NK-92 (cell line): ENCODE data around the gene AMBP.
"Not testable (repeated sequence)": the region's sequence is repeated elsewhere in the genome, so short reads cannot be mapped to it uniquely, and the experiment has no call there.

Experiments used
- DNase-seq: peaks from one replicate; lab custom pipeline; 2025; ENCODE audit not compliant: unreplicated experiment; lab: John Stamatoyannopoulos, UW

Gene AMBP

DNA sequence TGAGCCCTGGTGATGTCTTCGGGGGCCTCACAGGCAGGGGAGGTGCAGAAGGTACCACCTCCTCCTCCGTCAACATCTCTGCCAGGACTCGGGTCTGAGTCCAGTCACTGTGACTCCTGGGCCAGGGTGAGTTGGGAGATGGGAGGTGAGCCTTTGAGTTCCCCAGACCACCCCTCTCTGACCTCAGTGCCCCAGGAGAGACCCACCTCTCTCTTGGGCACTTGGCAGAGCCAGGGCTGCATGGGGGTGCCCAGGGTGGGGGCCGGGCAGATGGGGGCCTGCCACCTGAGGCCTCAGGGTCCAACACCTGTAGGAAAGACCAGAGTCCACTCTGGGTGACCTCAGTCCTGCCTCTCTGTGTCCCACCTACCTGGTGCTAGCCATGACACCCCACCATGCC is 14.2 kb upstream of the AMBP start:
- DNase-seq = no peak

DNA sequence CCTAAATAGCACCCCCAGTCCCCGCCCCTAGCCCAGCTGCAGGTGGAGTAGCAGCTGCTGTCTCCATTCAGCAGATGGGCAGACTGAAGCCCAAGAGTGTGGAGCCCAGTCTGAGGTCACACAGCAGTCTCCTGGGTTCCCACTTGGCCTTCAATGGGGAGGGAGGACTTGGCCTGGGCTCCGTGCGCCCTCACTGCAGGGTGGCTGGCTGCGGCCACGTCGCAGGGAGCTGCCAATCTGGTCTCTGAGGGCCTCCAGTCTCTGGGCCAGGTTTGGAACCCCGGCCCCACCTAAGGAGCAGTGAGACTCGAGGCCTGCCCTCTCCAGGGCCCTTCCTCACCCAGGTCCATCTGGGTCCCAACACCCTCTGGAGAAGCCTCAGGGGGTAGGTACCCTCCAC is 13.6 kb upstream of the AMBP start:
- DNase-seq = no peak

DNA sequence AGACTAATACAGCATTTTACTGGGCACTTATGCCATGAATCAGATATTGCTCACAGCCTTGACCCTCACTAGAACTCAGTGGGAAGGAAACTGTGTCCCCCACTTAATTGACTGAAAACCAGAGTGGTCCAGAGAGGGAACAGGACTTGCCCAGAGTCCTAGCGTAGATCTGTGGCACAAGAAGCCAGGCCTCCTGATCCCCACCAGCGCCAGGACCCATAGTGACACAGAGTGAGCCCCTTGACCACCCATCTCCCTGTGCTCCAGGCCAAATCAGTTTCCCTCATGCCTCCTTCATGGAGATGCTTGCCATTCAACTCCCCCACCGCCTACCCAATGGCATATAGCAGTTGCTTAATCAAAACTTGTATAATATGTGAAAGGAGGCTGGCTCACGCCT is 12.7 kb upstream of the AMBP start:
- DNase-seq = no peak

DNA sequence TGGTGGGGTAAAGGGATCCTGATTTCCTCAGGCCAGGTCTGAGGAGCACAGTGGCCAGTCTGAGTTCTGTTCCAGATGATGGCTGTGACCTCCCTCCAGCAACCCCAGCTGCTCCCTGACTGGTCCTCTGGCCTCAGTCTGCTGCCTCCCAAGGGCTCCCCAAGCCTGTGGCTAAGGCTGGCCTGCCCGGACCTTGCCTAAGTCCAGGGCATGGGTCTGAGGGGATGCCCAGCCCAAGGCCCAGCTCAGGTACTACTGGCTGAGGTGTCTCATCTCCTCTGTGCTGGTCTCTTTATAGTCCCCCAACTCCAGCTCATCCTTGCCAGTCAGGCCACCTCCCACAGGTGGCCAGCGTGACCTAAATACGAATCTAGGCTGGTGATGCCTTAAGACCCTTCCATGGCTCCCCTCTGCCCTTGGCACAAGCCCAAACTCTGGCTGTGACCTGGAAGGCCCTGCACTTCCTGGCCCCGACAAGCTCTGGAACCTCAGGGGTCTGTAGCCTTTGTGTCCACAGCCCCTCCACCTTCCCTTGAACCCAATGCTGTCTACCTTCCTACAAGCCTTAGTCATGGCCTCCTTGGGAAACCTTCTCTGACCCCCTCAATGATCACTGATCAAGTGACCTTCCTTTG is 11.2 kb upstream of the AMBP start:
- no peak for DNase-seq

DNA sequence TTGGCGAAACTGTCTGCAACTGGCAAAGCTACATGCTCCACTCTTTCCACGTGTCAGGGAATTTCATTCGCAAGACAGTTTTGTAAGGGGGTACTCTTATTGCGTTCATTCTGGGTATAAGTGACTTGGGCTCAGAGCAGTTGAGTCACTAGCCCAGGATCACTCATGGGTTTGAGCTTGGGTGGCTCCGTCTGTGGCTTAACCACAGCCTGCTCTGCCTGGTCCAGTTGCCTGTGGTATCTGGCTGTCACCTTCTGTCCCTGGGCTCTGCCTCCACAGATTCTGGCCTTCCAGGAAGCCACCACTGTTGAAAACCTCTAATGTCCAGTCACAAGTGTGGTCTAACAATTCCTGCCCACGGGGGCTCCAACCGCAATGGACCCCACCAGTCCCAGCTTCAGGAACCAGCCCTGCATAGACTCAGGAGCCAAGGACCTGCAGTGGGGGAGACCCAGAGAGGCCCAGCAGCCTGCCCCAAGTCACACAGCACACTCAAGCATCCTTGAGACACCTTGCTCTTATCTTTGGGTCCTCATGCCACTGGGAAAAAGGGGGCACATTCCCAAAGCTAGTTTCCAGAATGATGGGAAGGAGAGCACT is 10.6 kb upstream of the AMBP start:
- no peak for DNase-seq

DNA sequence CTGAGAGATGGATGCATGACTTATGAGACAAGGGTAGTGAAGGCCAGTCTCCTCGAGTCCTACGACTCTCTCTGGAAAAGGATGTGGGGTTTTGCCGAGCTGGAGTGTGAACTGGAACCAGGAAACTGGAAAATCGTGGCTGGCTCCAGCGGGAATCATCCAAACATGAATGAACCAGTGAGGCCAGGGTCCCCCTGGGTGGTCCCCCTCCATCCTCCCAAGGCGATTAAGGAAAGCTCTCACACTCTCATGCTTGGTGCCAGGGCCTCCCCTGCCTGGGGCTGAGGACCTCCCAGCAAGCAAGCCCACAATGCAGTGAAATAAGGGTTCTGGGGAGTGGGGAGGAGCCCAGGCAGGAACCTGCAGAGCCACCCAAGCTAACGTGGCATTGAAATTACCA is 9.6 kb upstream of the AMBP start:
- DNase-seq = no peak

DNA sequence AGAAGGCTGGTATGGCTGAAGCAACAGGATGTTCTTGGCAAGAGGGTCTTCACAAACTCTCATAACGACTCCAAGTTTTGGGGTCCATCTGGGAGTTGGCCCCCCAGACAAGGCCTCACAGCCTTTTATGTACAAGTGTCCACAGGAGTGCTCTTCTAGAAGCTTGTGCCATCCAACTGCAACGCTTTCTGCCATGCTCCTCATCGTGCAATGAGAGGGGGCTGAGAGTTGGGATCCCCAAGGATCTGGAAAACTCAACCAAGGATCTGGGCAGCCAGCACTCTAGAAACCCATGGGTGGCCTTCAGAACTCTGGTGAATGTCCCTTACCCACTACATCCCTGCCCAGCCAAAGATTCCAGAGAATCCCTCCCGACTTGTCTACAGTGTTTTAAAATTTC is 8.5 kb upstream of the AMBP start:
- no peak for DNase-seq

DNA sequence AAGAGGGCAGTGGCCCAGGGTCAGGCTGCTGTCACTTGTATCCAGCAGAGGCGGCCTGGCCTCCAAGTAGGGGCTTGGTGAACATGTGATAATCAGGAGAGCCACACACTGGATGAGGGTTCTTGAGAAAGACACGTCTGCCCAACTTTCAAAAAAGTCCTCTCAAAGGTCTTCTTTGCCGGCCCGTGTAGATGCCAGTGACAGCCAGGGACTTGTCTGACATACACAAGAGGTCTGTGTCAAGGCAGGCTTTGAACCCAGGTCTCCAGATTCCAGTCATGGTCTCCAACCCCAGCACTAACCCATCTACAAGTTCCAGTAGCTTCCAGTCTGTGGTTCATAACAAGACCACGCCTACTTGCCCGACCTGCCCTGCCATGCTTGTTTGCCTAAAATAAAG is 7.9 kb upstream of the AMBP start:
- DNase-seq = no peak

DNA sequence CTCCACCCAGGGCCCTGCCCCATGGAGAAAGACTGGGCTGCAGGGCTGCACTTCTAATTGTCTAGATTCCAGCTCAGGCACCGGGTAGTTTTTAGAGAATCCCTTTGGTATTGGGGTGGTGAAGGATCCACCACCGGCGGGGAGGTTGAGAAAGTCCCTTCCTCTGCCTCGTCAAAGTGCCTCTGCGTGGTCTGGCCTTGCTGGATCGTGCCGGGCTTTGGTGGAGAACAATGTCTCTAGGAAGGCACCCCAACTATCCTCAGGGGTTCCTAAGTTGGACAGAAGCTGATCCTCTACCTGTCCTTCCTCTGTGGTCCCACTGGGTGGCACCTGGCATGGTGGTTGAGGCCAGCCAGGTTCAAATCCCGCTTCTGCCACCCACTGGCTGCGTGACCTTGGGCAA is 7.3 kb upstream of the AMBP start:
- no peak for DNase-seq

DNA sequence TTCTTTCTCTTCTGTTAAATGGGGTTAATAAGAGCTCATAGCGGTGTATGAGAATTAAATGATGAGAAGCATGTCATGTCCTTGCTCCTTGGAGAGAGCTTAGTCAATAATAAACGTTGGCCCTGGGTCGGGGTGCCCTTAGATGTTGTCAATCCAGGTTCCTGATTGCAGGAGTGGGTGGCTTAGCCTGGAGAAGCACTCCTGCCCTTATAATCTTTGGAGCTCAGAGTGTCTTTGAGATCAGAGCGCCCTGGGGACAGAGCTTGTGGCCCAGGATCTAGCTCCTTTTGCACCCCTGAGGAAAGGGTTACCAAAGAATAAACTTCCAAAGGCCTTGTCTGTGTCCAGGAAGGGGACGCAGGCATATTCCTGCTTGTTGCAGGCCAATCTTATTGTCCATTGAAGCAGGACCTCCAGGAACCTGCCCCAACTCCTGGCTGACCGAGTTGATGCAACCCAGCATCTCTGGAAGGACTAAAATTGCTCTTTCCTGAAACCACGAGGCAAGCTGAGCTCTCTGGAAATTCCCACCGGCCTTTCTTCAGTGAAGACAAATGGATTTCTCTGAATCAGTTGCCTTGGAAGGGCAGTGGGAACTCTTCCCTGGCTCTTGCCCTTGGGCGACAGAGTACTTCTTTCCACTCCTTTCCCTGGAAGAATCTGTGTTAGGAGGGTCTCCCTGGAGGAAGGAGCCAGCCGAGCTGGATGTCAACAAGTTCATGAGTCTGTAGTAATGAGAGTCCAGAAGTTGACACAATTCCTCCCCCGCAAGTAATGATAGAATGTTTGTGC is 6.4 kb upstream of the AMBP start:
- DNase-seq = no peak

DNA sequence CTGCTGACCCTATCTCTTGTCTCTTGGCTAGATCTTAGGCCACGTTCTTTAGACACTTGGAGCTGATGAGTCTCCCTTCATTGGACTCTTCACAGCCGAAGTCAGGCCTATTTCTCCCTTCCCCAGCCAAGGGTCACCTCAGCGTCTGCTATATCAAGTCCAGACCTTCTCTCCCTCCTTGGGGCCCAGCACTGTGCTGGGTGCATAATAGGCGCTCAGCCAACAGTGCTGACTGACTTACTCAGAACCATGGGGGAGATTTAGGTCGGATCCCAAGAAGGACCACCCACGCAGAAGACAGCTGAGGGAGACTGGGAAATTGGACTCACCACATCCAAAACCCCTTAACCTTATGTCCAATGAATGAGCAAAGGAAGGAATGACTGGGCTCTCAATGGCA is 5.6 kb upstream of the AMBP start:
- DNase-seq = no peak

DNA sequence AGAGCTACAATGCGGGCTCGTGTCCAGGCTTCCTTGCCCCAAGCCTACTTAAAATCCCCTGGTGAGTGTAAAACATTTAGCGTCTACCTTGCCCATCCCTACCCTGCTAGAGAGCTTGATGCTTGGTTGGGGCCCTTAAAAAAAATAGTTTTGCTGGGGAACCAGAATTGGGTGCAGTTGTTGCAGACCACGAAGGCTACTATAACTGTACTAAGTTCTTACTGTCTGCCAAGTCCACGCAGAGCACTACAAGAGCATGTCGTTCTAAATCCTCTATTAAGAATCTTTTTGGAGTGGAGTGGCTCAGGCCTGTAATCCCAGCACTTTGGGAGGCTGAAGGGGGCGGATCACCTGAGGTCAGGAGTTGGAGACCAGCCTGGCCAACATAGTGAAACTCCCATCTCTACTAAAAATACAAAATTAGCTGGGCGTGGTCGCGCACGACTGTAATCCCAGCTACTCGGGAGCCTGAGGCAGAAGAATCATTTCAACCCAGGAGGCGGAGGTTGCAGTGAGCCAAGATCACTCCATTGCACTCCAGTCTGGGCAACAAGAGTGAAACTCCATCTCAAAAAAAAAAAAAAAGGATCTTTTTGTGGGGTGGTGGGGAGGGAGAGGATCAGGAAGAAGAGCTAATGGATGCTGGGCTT is 4.8 kb upstream of the AMBP start:
- DNase-seq = not testable (repeated sequence)

DNA sequence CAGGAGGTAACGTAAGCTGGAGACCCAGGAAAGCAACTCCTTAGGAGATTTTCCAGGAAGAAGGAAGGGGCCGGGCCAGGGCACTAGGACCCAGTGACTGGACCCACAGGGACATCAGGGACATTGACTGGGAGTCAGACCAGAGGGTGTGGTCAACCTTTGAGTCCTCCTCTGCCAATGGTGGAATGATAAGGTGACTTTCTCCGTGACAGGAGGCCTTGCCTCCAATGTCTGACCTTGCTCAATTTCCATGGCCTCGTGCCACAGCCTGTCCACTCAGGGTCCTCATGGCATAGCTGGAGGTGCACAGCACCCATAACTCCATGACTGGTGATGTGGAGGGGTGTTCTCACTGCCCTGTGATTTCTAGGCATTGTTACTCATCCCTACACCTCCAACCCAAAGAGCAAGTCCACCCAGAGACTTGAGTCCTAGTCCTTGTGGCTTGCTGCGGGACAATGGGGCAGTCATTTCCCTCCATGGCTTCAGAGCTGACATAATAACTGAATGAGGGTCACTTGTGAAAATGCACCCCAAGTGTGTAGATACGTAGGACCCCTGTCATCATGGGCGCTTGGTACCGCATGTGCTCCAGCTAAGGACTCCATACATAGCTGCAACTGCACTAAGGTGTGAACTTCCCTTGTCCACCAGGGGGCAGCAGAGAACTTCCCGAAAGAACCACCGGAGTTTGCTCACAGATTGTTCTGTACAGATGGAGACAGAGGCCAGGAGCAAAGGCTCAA is 4.1 kb upstream of the AMBP start:
- DNase-seq = no peak

DNA sequence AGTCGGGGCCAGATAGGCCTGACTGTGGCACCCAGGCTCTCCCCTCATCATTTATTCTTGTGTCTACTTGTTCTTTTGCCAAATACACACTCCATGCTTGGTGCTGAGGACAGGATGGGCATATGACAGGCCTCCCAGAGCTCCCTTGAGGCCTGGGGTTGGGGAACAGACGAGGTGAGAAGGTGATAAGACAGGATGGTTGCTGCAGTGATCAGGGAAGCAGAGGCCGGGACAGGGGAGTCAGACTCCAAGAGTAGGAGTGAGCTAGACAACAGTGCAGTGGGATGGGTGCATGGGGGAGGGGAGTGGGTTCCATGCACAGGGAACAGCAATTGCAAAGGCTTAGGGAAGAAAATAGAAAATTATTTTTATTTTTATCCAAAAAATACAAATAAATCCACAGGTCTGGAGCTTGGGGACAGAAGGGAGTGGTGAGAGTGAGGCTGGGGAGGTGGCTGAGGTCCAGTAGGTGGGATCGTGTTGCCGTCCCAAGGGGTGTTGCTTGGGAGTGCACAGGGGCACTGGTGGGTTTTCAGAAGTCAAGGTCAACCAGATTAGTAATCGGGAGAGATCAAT is 3.4 kb upstream of the AMBP start:
- DNase-seq = no peak

DNA sequence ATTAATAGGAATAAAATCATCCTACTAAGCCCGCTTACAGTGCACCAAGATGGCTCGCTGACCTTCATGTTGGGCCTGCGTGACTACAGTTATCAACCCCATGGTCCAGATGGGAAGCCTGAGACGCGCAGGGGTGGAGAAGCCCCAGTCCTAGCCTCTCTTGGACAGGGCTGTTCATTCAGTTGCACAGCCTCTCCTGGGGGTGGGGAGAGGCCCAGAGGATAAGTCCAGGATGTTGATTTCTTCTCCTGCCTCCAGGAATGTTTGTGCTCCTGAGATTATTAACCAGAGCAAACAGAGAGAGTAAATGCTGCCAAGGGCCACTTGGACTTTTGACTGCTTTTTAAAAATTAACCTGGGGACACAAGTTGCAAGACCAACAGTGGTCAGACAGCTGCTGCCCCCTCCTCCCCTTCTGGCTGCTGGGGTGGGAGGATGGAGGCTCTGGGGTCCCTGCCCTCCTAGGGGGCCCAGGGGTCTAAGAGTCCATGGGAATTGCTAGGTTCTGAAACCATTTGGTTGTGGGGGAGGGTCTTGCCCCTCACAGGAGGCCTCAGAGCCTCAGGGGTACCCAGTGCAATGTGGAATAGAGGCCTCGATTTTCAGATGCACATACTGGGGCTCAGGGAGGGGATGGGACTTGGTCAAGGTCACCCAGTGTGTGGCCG is 2.8 kb upstream of the AMBP start:
- no peak for DNase-seq

DNA sequence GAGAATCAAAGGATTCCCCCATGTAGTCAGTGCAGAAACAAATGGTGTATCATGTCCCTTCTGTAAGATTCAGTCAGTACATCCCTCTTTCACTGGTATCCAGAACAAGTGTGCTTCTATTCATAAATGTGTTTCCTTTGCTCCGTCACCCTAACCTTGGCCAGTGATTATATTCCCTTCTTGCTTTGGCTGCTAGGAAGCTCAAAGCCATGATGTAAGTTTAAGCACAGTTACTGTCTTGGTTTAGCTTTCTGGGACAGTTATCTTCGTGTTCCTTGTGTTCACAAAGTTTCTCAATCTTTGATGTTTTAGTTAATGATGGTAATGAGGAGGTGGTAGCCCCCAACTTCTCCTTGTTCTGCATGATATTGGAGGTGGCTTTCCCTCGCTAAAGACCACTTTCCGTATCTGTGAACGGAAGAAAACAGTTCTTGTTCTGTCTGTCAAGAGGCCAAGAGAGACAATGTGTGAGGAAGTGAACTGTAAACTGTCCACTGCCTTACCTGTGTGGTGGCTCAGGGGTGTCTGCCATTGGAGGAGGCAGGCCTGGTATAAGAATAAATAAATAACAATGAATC is 2.2 kb upstream of the AMBP start:
- DNase-seq = no peak

DNA sequence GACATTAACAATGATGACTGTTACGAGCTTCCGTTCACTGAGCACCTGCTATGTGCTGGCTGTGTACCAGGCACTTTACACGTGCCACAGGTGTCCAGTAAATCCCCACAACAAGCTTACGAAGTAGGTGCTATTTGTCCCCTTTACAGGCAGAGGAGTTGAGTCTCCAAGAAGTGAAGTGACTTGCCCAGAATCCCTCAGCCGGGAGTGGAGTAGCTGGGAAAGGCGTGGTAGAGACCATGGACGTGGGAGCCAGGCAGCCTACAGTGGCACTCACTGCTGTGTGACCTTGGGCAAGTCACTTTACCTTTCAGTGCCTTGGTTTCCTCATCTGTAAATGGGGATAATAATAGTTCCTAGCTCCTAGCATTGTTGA is 669 bp upstream of the AMBP start:
- DNase-seq = no peak

DNA sequence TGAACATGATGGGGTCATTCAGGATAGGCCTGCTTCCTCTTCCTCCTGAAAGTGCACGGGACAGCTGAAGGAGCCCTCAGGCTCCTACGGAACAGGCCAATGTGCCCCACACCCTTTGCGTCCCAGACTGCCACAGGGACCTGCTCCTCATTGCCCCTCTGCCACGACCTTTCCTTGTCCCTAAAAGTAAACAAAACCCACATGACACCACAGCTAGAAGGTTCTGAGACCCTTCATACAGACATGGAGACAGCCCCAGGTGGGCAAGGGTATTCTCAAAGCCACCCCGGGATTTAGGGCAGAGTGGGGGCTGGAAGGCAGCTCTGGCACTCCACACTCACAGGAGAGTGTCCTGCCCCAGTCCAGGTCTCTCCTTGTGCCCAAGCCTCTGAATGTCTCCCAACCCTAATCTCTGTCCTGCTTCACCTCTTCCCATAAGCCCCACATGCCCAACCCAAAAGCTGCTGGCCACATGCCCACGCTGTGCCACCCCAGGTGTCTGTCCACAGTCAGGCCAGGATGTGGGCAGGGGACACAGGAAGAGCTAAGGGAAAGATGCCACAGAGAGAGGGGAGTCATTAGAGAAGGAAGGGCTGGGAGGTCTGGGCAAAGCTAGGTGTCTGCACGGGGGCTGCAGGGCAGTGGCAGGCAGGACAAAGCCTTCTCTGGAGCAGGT is 800 bp downstream of the AMBP start:
- DNase-seq = no peak
